Kidney tubule cell (primary cell): ENCODE measurements around the gene SYT5.
"Not testable (repeated sequence)": the region's sequence is repeated elsewhere in the genome, so short reads cannot be mapped to it uniquely, and the experiment has no call there.

Source experiments
- DNase-seq: peaks from one replicate; pipeline ENCODE4 v3.0.0-alpha.2; 2018; ENCODE audit warnings: low spot score

Gene SYT5

DNA sequence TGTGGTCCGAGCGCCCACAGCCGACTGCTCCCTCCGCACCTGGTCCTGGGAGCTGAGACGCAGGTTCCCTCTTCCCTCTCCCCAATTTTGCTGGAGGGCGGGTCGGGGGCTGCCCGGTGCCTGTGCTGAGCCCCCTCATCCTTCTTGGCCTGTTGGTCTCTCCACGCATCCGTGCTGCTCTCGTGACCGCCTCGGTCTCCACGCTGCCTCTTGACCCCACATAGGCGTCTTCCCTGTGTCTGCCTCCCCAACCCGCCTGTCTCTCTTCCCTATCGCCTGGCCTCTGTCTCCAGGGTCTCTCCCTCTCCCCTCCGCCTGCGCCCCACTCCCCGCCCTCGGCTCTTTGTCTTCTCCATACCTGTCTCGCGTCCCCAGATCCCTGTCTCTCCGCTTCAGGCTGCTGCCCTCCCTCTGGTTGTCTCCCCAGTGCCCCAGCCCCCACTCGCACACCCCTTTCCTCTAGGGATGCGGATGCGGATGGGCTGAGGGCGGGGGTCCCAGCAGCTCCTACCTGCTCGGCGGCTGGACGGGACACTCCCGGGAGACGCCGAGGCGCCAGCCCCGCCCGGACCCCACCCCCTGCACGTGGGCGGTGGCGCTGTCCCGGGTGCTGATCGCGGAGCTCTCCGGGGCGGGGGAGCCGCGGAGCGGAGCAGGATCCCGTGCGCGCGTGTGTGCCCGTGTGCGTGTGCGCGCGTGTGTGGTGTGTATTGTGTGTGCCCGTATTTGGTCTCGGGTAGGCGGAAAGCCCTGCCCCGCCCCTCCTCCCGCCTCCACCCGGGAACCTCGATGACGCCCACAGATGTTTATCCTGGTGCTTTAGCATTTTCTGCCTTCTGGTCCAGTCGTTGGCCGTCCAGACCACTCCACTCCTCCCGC is at the start of gene SYT5:
Gene SYT5, minus strand, starts transcription at position 684 of the 879 bp plus-strand sequence. CDS start 1,248 bp downstream, outside the sequence.
- peak; percentile 13 for DNase-seq

DNA sequence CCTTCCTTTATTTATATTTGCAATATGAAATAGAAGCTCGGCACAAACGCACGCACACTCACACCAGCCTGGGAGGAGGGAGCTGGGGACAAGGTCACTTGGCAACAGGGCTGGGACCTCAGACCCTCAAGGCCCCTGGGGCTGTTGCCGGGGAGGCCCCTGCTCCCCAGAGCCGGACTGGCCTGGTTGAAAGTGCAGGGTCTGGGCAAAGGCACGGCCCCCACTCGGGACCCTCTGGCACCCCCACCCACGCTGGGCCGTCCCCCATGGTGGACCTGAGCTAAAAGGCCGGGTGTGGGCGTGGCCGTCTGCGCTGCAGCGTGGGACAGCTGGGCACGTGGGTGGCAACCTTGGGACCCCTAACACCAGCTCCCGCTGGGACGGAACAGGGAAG is 49.7 kb upstream of the SYT5 start:
- no peak for DNase-seq

DNA sequence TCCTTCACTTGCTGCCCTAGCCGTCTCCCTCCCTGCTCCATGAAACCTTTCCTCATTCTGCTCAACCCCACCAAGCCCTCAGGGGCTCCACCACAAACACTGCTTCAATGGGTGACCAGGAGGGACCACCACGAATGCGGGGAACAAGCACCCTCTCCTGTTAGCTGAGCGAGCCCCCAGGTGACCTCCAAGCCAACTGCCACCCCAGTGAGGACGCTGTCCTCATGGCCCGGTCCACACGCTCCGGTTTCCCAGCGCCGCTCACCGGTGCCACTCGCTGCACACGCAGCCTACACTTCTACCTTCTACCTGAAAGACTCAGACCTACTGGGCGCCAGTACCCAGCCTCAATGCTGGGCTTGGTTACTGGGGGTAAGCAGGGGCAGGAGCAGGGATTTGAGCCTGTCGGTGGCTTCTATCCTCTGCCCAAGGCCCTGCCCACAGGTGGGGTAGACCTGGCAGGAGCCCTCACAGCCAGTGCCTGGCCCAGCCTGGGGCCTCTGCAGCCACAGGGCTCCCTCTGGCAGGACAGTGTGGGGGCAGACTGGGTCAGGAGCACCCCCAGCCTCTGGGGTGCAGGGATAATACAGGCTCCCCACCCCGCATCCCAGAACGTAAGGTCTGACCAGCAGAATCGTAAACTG is 49.2 kb upstream of the SYT5 start:
- no peak for DNase-seq

DNA sequence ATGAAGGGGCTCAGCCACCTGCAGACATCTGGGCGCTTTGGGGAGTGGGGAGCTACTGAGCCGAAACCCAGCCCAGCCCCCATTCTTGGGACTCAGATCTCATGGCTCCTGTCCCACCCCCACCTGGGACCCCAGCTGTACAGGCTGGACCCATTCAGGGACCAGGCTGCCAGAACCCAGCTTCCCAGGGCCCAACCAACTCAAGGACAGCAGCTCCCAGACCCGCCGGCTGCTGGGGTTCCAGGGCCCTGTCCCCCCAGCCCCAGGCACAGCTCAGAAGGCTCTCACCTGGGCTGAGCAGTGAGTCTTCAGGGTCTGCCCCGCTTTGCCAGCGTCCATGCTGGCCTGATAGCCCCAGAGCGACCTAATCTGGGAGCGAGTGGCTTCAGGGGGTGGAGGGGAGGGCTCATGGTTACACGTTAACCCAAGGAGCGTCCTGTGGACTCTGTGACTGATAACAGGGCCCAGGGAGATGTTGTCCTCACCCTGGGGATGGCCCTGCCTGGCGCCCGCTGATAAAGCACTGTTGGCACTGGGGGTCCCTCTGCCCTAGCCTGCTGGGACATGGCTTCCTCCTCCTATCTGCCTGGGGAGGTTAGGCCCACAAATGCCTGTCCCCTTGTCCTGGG is 48.4 kb upstream of the SYT5 start, which contains the start of gene TMEM86B:
Gene TMEM86B, minus strand, starts transcription at position 361 of the 629 bp plus-strand sequence. Its CDS starts 22 bp downstream, at position 339.
- no peak for DNase-seq

DNA sequence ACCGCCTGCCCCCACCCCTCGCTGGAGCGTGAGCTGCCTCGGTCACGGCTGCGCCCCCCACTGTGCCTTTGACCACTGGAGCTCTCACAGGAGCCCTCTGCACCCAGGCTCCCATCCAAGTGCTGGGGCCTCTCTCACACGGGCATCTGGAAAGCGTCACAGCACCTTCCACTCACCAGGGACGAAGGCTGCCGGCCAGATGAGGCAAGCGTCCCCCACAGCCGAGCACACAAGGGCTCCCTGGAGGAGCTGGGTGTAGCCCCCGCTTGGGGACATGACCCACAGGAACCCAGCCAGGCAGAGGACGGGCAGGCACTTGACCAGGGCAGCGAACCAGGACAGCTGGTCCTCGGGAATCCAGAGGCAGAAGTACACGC is 47.9 kb upstream of the SYT5 start:
- DNase-seq: no peak

DNA sequence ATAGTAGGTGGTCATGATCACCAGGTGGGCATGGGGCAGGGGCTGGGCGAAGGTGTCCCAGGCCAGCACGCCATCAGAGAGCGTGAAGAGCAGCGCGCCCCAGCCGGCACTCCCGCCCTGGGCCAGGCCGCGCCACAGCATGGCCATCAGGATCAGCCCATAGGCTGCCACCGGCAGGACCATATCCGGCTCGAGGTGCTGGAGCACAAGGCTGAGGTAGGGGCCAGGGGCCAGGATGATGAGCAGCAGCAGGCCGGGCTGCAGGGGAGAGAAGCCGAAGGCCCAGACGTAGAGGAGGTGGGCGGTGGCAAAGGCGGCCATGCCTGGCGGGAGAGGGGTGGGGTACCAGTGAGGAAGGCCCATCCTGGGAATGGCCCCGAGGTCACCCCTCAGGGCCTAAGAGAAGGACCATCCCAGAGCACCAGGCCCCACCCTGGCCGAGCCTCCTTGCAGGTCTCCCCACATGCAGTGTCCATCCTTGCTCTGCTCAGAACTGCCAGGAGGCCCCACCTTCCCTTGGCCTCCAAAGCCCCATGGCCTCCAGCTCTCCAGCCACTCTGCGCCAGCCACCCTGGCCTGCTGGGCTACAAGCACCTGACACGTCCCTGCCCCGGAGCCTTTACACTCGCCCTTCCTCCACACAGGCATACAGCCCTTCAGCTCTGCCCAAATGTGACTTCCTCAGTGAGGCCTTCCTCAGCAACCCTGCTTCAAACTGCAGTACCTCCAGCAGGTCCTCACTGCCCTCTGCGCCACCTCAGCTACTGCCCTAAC is 47.3 kb upstream of the SYT5 start:
- no peak for DNase-seq

DNA sequence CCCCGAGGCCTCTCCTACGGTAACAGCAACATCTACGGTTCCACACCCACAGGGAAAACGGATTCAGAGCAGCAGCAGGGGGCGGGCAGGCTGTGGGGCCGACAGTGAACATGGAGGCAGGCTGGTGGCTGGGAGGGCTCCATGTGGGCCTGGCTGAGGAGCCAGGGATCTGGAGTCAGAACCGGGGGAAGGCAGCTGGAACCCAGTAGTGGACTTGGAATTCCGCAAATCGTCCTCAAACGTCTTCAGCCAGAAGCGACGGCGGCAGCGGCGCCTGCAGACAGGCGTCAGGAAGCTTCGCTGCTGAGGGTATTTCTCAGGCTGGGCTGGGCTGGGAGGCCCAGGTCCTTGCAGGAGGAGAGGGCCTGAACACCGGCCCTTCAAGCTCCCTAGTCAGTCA is 46.7 kb upstream of the SYT5 start:
- DNase-seq: no peak

DNA sequence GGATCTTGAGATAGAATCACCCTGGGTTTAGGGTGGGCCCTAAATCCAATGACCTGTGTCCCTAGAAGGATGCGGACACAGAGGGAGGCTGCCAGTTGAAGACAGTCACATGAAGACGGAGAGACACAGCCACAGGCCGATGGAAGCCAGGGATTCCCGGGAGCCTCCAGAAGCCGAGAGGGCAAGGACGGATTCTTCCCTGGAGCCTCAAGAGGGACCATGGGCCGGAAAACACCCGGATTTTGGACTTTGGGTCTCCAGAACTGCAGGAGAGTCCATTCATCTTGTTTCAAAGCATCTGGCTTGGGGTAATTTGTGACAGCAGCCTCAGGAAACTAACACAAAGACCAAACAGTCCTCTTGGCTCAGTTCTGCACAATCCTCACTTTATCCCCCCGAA is 46.2 kb upstream of the SYT5 start:
- DNase-seq: no peak

DNA sequence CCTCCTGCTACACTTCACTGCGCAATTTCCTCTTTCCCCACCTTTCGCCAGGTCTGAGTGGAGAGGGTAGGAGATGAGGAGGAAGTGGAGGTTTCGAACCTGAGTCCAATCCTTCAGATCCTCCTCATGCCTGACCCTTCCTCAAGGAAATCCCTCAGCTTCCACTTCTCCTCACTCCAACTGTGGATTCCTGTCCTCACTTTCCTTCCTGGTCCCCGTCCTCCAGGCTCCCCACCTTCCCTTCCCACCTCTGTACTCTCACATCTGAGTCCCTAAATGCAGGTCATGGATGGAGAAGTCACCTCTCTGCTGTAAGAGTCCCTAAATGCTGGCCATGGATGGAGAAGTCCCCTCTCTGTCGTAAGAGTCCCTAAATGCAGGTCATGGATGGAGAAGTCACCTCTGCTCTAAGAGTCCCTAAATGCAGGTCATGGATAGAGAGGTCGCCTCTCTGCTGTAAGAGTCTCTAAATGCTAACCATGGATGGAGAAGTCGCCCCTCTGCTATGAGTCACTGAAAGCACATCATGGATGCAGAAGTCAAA is 45.4 kb upstream of the SYT5 start:
- no peak for DNase-seq

DNA sequence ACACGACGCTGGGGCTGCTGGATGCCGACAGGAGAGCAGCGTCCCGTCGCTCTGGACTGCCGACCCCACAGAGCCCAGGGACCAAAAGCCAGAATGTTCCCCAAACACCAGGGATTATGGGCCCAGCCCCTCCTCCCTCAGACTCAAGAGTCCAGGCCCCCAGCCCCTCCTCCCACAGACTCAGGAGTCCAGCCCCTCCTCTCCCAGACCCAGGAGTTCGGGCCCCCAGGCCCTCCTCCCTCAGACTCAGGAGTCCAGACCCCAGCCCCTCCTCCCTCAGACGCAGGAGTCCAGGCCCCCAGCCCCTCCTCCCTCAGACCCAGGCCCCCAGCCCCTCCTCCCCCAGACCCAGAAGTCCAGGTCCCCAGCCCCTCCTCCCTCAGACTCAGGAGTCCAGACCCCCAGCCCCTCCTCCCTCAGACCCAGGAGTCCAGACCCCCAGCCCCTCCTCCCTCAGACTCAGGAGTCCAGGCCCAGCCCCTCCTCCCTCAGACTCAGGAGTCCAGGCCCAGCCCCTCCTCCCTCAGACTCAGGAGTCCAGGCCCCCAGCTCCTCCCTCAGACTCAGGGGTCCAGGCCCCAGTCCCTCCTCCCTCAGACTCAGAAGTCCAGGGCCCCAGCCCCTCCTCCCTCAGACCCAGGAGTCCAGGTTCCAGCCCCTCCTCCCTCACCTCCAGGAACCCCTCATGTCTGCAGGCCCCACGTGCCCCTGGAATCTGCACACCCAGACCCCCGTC is 44.8 kb upstream of the SYT5 start:
- not testable (repeated sequence) for DNase-seq

DNA sequence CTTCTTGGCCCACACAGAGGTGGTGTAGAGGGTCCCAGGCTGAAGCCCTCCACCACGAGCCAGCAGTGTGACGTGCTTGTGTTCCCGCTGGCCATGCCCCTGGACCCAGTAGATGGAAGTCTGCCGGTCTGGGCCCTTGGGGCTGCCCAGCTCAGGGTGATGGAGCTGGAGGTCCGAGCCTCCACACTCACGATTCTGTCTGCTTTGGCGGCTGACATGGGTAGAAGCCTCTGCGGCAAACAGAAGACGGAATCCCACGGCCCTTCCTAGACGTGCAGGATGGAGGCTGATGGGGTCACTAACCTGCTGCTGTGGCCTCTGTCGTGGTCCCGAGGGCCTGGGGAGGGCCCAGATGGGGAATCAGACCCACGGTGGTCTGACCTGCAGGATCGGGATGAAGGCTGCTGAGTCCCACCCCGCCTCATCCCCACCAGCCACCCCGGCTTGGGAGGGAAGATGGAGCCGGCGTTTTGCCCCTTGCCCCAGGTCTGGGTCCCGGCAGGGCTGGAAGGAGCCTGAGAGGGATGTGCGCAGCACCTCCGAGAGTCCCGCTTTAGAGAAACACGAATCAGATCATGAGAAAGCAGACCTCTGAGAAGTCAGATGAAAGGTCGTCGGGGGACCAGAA is 44.1 kb upstream of the SYT5 start:
- no peak for DNase-seq

DNA sequence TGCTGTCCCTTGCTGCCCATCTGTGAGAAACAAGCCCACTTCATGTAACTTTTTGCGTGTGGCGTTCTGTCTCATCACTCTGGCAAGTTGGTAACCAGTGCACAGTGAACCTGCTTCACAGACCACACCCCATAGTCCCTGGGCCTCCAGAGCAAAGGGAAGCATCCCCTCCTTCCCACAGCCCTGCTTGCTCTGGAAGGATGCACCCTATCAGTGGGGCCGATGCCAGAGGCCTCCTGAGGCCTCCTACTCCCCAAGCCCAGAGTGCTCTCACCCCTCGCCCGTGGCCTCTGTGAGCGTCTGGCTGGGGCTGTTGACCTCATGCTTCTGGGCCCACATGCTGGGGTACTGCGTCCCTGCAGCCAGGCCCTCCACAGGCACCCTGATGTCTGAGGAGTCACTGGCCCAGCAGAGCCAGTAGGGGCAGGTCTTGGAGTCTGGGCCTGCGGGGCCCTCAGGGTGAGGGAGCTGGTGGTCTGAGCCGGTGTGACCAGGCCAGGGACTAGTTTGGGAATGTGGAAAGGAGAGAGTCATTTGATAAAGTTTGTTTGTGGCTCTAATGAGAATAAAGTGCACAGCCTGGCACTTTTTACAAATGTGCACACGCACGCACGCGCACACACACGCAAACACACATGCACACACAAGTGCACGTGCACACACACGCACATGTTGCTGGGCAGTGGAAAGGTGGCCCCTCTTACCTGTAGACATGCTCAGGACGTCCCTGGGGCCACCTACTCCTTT is 43.4 kb upstream of the SYT5 start:
- no peak for DNase-seq

DNA sequence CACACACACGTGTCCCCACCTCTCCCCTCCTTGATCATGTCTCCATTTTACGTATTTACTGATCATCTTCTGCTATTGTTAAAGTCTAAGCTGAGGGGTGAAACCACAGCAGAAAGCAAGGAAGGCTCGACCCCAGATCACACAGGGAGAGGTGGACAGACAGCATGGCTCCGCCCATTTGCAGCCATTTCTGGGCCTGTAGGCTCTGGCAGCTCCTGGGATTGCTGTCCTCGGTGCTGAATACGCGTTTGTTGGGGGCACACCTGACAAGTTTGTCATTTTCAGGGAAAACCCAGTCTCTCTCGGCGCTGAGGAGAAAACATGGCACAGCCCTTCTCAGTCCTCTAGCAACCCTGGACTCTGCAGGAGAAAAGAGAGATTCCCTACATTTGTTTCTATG is 40.4 kb upstream of the SYT5 start:
- no peak for DNase-seq

DNA sequence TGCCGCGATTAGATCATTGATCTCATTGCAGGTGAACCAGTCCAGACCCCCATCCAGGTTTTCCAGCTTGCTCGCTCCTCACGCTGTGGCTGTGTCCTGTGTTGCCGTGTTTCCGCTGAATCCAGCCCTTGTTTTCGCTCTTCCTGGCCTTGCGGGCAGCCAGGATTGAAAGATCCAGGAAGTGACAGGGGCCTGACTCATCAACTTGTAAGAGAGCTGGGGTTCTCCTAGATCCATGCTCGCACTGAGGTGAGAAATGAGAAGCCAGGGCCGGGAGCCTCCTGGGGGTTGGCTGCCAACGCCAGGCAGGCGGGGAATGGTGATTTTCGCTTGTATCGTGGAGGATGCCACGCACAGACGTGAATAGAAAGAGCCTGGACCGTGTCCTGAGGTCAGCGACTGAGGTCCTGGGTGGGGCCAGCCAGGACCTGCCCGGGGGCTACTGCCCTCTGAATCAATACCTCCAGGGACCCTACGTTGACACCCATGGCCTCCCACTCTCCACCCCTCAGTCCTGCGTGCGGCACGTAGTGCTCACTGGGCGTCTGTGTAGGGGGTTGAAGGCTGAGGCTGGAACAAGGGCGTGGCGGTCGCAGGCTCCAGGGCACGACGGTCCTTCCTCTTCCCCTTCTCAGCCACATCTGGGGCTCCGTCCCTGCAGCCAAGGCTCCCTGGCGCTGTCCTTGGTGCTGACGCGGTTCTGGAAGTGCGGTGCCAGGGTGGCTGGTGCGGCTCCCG is 36.5 kb upstream of the SYT5 start:
- DNase-seq: peak; percentile 99

DNA sequence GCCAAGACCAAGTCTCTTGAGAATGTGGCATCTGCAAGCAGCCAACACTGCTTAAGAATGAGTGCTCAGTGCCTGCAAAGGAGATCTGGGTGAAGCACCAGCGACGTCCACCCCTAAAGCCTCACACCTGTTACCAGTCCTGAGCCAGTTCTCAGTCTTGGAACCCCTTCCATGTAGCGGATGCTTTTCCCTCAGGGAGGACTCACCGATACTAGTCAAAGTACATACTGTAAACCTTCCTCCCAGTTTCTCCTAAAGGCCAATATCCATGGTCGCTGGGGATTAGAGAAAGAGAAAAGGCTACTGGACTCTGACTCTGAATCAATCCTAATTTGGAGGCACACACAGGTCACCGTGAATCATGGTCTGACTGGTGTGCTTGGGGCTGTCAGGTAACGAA is 33.5 kb upstream of the SYT5 start:
- no peak for DNase-seq

DNA sequence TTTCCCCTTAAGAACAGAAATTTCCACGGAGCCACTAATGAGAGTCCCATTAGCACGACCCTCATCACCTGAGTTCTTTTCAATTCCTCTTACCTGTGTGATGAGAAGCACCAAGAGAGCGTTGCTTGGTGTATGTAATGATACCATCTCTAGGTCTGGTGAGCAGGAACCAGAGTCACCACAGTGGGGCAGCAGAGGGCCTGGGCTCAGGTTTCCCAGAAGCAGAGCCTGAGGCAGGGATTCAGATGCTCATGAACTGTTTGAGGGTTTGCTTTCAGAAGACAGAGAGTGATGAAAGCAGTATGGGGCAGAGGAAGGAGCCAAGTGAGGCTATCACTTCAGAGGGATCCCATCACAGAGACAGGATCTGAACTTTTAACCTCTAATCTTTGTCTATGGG is 32.4 kb upstream of the SYT5 start:
- DNase-seq: peak; percentile 22

DNA sequence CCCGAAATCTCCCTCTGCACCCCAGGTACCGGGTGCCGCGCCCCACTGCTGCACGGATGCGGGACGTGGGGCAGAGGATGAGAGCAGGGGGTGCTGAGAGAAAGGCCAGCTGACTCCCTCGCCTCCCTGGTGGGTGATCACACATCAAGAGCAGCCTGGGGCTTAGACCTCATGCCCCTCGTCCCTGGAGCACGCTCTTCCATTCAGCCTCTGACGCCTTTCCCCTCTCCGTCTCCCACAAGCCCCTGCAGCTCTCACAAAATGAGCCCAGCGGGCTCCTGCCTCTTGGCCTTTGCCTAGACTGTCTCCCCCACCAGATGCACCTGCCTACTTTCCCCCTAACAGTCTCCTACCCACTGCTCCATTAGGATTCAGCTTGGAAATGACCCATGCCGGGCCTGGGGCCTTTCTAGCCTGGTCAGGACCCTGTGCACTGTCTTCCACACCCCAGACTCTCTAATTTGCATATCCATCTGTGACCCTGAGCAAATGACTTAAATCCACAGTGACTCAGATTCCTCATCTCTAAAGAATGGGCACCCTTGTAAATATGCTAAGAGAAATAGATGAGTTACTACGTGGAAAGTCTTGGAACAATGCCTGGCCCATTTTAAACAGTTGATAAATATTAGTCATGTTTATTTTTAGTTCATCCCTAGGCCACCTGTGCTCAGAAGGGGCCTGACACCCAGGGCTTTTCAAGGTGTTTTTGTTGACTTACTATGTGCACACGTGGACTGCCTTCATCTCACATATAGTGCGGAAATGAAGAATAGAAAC is 29.8 kb upstream of the SYT5 start:
- peak; percentile 97 for DNase-seq

DNA sequence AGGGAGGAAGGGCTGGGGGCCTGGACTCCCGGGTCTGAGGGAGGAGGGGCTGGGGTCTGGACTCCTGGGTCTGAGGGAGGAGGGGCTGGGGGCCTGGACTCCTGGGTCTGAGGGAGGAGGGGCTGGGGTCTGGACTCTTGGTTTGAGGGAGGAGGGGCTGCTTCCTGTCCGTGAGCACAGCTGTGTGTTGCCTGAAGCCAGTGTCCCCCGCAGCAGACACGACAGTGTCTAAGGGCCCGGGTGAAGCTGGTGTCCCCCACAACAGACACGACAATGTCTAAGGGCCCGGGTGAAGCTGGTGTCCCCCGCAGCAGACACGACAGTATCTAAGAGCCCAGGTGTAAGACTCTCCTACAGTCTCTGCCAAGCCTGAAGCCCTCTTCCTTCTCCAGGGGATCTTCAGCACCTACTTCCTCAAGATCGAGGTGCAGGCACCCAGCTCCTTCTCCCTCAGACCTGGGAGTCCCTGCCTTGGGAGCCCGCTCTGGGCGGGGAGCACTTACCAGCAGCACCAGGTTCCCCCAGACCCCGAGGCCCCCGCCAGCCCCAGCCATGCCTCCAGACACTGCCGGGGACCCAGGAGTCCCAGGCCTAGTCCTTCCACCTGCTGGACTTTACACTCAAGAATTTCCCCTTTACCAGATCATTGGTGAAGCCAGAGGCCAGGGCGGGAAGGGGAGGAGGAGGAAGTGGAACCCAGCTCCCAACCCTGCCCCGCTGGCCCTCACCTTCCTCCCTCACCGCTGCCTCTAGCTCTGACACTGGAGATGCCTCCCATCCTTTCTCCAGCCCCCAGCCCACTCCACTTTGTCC is 29.0 kb upstream of the SYT5 start, which contains the start of gene PTPRH:
Gene PTPRH, minus strand, starts transcription at position 622 of the 813 bp plus-strand sequence. Its CDS starts 68 bp downstream, at position 554.
- peak; percentile 64 for DNase-seq
